Activated CD8-positive, alpha-beta T cell treated with anti-CD3 and anti-CD28 coated beads for 36 hours (primary cell): ENCODE data around the gene MCF2L. TPM values are rescaled to one million over a fixed set of nuclear protein-coding genes. Genes with fewer than 3 reads are reported as not detected.

ENCODE experiments used
- ATAC-seq: fragments of 200-7000 bp; cut with Tn5 transposase; one replicate; pipeline ENCODE4 v1.10.0; 2021; ENCODE audit warnings: mild to moderate bottlenecking, moderate library complexity
- CTCF ChIA-PET: fragments of 350-600 bp; sonication (Branson Sonifier 250); formaldehyde crosslinking; loops from one replicate; lab custom pipeline; 2021; ENCODE audit warnings: antibody characterized with exemption; lab: Charles Lee
- POLR2A ChIA-PET: fragments of 350-600 bp; sonication (Branson Sonifier 250); formaldehyde crosslinking; loops from one replicate; lab custom pipeline; 2021; ENCODE audit warnings: antibody characterized with exemption; lab: Charles Lee
- DNase-seq: peaks from one replicate; pipeline ENCODE4 v3.0.0-alpha.2; 2020
- H3K27ac Mint-ChIP-seq: one replicate; pipeline ENCODE4 v1.8.0; 2021; ENCODE audit warnings: mild to moderate bottlenecking, mixed read lengths
- H3K27me3 Mint-ChIP-seq: one replicate; pipeline ENCODE4 v1.8.0; 2021; ENCODE audit warnings: mixed read lengths
- H3K36me3 Mint-ChIP-seq: one replicate; pipeline ENCODE4 v1.8.0; 2021; ENCODE audit warnings: low read depth, mixed read lengths
- H3K4me1 Mint-ChIP-seq: one replicate; pipeline ENCODE4 v1.8.0; 2021; ENCODE audit warnings: low read depth, mixed read lengths
- H3K4me3 Mint-ChIP-seq: one replicate; pipeline ENCODE4 v1.8.0; 2021; ENCODE audit warnings: mild to moderate bottlenecking, moderate library complexity, mixed read lengths
- H3K9me3 Mint-ChIP-seq: one replicate; pipeline ENCODE4 v1.8.0; 2021; ENCODE audit warnings: mixed read lengths
- CTCF ChIP-seq: fragments of 200-600 bp; IDR thresholded peaks from one replicate; pipeline ENCODE4 v1.8.0; 2022; ENCODE audit warnings: antibody characterized with exemption, mild to moderate bottlenecking
- intact Hi-C: fragments of 100-400 bp; cut with micrococcal nuclease; formaldehyde crosslinking; loops from one replicate; pipeline ENCODE4 v1.10.0; 2022
- total RNA-seq, 2 experiments: library from RNA; stranded (reverse); gene quantifications; one replicate each; pipeline ENCODE4 v1.2.3, GENCODE V29; 2021

MCF2L gene
- total RNA-seq, 2 experiments from 2014 or later = 7.6 to 8.9 TPM

- H3K4me3 Mint-ChIP-seq = no peak overlapping the region
- POLR2A ChIA-PET = no interaction called here
- H3K27ac Mint-ChIP-seq = no peak overlapping the region
- intact Hi-C loops = no loop called here
- H3K27me3 Mint-ChIP-seq = peaks cover 3% of the 10 kb centered on the region
- H3K36me3 Mint-ChIP-seq = peaks cover 2% of the 10 kb centered on the region
- H3K9me3 Mint-ChIP-seq = no peaks in the 10 kb centered on the region
- no peak for DNase-seq
- TF ChIP-seq CTCF = no peak
- H3K4me1 Mint-ChIP-seq = peaks cover 4% of the 10 kb centered on the region
- ATAC-seq = no peak
- CTCF ChIA-PET = no interaction called here
These were observed 144.8 kb downstream of the MCF2L start for GRCh38 chr13:113113846-113114271.

GRCh38 chr13:113114511-113115362, 145.7 kb downstream of the MCF2L start:
- CTCF ChIA-PET = no interaction called here
- no peak for TF ChIP-seq CTCF
- intact Hi-C loops = no loop called here

DNA sequence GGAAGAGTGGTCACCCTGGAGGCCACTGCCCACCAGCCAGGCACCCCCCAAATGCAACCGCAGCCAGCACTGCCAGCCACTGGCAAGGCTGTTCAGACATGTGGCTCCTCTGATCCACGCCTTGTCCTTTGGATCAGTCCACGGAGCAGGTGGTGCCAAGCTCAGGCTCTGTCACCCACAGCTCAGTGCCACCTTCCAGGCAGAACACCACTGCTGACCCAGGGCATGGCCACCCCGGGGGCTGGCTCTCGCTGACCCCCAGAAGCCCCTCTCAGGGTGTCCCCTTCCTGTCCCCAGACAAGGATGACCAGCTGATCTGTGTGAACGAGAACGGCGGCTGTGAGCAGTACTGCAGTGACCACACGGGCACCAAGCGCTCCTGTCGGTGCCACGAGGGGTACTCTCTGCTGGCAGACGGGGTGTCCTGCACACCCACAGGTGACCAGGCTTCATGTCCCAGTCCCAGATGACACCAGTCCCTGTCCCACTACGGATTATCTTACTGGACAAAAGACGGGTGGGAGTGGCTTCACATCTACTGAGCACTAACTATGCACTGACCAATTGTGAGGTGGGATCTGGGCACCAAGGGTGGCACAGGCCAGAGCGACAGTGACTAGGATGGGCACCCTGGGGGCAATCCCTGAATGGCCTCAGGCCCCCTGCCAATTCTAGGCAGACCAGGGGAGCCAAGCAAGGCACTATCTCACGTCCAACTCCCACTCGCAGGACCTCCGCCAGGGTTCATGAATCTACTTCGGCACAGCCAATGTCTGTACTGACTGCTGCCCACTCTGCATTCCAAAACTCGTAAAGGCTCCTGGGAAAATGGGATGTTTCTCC, 146.6 kb downstream of the MCF2L start:
- Mint-ChIP-seq H3K4me3 (no peak overlapping the region), H3K4me1 (no peaks in the 10 kb centered on the region), H3K36me3 (no peaks in the 10 kb centered on the region), H3K27me3 (no peaks in the 10 kb centered on the region), H3K9me3 (no peaks in the 10 kb centered on the region), H3K27ac (no peak overlapping the region)
- ChIA-PET POLR2A (no interaction called here), CTCF (no interaction called here)
- no peak for ATAC-seq
- no peak for DNase-seq
- TF ChIP-seq CTCF = no peak
- intact Hi-C loops = no loop called here

More at GRCh38 chr13:113114511-113115362, 145.7 kb downstream of the MCF2L start:
- Mint-ChIP-seq H3K9me3 (no peaks in the 10 kb centered on the region), H3K4me1 (no peaks in the 10 kb centered on the region), H3K27me3 (no peaks in the 10 kb centered on the region), H3K4me3 (no peak overlapping the region), H3K27ac (no peak overlapping the region), H3K36me3 (no peaks in the 10 kb centered on the region)
- POLR2A ChIA-PET = no interaction called here
- DNase-seq = no peak
- ATAC-seq = no peak

- no peak for ATAC-seq
- Mint-ChIP-seq H3K27ac (no peak overlapping the region), H3K27me3 (no peaks in the 10 kb centered on the region), H3K9me3 (no peaks in the 10 kb centered on the region), H3K4me1 (no peaks in the 10 kb centered on the region), H3K36me3 (no peaks in the 10 kb centered on the region), H3K4me3 (no peak overlapping the region)
- TF ChIP-seq CTCF = no peak
- ChIA-PET POLR2A (no interaction called here), CTCF (no interaction called here)
- no peak for DNase-seq
- intact Hi-C loops = no loop called here
These were observed 147.3 kb downstream of the MCF2L start for GRCh38 chr13:113116206-113116800.
